Adrenal gland (tissue), 5 donors: Measurements from ENCODE around the gene CNDP1.

Experiments used
- POLR2A ChIP-seq, 2 donors: fragments of 450-650 bp; IDR thresholded peaks; one replicate each; pipeline ENCODE4 v1.6.1; 2017; ENCODE audit warnings: antibody characterized with exemption in 2 of 2, mild to moderate bottlenecking in 2 of 2, moderate library complexity in 1 of 2
- TF ChIP-seq, protein P1 (sequence below), 6 experiments: fragments of 450-650 bp in 4 of 6; fragments of 200-600 bp in 2 of 6; sonication (generic) in 1 of 6; IDR thresholded peaks; 1 replicate in 5 of 6; 2 replicates in 1 of 6; pipeline versions ENCODE4 v1.5.1 to v1.8.0; 2016 to 2021; ENCODE audit warnings: antibody characterized with exemption in 6 of 6, mild to moderate bottlenecking in 2 of 6, moderate library complexity in 1 of 6
- donor health status: DM: no; HTN: no; CAD: no.

DNA sequence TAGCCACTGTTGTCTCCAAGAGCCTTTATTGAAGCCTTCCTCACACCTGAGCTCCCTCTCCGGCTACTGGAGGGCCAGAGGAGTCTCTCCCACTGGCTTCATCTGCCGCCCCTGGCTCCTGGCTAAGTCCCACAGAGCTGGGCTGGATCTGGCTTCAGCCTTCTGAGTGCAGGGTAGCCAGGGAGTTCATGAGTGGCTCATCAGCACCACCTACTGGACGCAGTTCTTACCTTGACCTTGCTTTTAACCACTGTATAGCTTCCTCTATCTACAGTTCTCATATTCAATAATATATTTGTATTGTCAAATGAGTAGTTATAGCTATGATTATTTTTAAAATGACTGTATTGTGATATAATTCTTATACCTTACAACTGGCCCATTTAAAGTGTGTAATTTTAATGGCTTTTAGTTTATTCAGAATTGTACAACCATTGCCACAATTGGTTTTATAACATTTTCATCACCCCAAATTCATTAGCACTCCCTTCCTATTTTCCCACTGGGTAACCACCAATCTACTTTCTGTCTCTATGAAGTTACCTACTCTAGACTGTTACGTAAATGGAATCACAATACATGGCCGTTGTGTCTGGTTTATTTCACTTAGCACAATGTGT is 17.7 kb downstream of the CNDP1 start:
- TF ChIP-seq POLR2A (IDR thresholded peaks at IDR 0.05): no peak
- TF ChIP-seq, protein P1, sequence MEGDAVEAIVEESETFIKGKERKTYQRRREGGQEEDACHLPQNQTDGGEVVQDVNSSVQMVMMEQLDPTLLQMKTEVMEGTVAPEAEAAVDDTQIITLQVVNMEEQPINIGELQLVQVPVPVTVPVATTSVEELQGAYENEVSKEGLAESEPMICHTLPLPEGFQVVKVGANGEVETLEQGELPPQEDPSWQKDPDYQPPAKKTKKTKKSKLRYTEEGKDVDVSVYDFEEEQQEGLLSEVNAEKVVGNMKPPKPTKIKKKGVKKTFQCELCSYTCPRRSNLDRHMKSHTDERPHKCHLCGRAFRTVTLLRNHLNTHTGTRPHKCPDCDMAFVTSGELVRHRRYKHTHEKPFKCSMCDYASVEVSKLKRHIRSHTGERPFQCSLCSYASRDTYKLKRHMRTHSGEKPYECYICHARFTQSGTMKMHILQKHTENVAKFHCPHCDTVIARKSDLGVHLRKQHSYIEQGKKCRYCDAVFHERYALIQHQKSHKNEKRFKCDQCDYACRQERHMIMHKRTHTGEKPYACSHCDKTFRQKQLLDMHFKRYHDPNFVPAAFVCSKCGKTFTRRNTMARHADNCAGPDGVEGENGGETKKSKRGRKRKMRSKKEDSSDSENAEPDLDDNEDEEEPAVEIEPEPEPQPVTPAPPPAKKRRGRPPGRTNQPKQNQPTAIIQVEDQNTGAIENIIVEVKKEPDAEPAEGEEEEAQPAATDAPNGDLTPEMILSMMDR (IDR thresholded peaks at IDR 0.05): peak; percentile 64 to 85 (median 76)
